ENCODE results near the gene KCNH2. TPM values are rescaled to one million over a fixed set of nuclear protein-coding genes. Genes with fewer than 3 reads are reported as not detected.

KCNH2 gene
- total and polyA plus RNA-seq, 2 experiments from 2014 or later, result 8.4 to 9.1 TPM

GRCh38 chr7:150898475-150899011 lies 79.6 kb downstream of the KCNH2 start:
- Histone ChIP-seq H3K27ac (no peak overlapping the region), H3K4me1 (ENCODE audit: insufficient read depth) (peaks cover 16% of the 10 kb centered on the region), H3K9me2 (replicated peaks; ENCODE audit: insufficient read depth) (no peaks in the 10 kb centered on the region), H3K4me3 (no peak overlapping the region), H4K20me1 (ENCODE audit: insufficient read depth, poor library complexity, severe bottlenecking) (no peaks in the 10 kb centered on the region), H3K9me3 (ENCODE audit: low read depth) (no peaks in the 10 kb centered on the region), H2AFZ (no peak overlapping the region), H3K36me3 (replicated peaks; ENCODE audit: insufficient read depth, low read depth) (no peaks in the 10 kb centered on the region), H3K4me2 (peak overlapping the region; percentile 36), H3K27me3 (peaks cover 21% of the 10 kb centered on the region), H3K79me2 (no peaks in the 10 kb centered on the region)
- WGBS (ENCODE audit: low lambda C conversion rate, missing lambda C conversion rate), result 18% methylated on average over 22 of the region's 22 CpGs
- TF ChIP-seq CTCF (IDR thresholded peaks at IDR 0.05; ENCODE audit: poor library complexity) (peak; percentile 92), EZH2 (IDR thresholded peaks at IDR 0.05; ENCODE audit: borderline replicate concordance) (no peak)
- peak; percentile 82 for DNase-seq (ENCODE audit: low spot score)

GRCh38 chr7:150897502-150898474 lies 80.3 kb downstream of the KCNH2 start:
- no peaks in the 10 kb centered on the region for H3K36me3 ChIP-seq (replicated peaks; ENCODE audit: insufficient read depth, low read depth)
- no peak overlapping the region for H3K4me3 ChIP-seq
- H3K27ac ChIP-seq, result no peak overlapping the region
- no peaks in the 10 kb centered on the region for H3K9me2 ChIP-seq (replicated peaks; ENCODE audit: insufficient read depth)
- H4K20me1 ChIP-seq (ENCODE audit: insufficient read depth, poor library complexity, severe bottlenecking), result no peaks in the 10 kb centered on the region
- no peaks in the 10 kb centered on the region for H3K9me3 ChIP-seq (ENCODE audit: low read depth)
- H3K27me3 ChIP-seq, result peaks cover 21% of the 10 kb centered on the region
- 71% methylated on average over 22 of the region's 22 CpGs for WGBS (ENCODE audit: low lambda C conversion rate, missing lambda C conversion rate)
- DNase-seq (ENCODE audit: low spot score), result no peak
- H3K4me1 ChIP-seq (ENCODE audit: insufficient read depth), result peaks cover 16% of the 10 kb centered on the region
- H3K4me2 ChIP-seq, result no peak overlapping the region
- no peak overlapping the region for H2AFZ ChIP-seq
- TF ChIP-seq EZH2phosphoT487 (IDR thresholded peaks at IDR 0.05; ENCODE audit: low read depth, severe bottlenecking, unreplicated experiment) (no peak), EZH2 (IDR thresholded peaks at IDR 0.05; ENCODE audit: borderline replicate concordance) (no peak), CTCF (IDR thresholded peaks at IDR 0.05; ENCODE audit: poor library complexity) (no peak)
- H3K79me2 ChIP-seq, result no peaks in the 10 kb centered on the region

GRCh38 chr7:150896562-150897209 lies 81.4 kb downstream of the KCNH2 start:
- WGBS (ENCODE audit: low lambda C conversion rate, missing lambda C conversion rate), result 81% methylated on average over 10 of the region's 10 CpGs
- Histone ChIP-seq H3K27ac (no peak overlapping the region), H4K20me1 (ENCODE audit: insufficient read depth, poor library complexity, severe bottlenecking) (no peaks in the 10 kb centered on the region), H3K79me2 (no peaks in the 10 kb centered on the region), H3K4me2 (no peak overlapping the region), H3K27me3 (peaks cover 21% of the 10 kb centered on the region), H3K9me2 (replicated peaks; ENCODE audit: insufficient read depth) (no peaks in the 10 kb centered on the region), H3K4me3 (no peak overlapping the region), H3K9me3 (ENCODE audit: low read depth) (no peaks in the 10 kb centered on the region), H3K4me1 (ENCODE audit: insufficient read depth) (peaks cover 13% of the 10 kb centered on the region), H2AFZ (no peak overlapping the region), H3K36me3 (replicated peaks; ENCODE audit: insufficient read depth, low read depth) (no peaks in the 10 kb centered on the region)
- DNase-seq (ENCODE audit: low spot score), result no peak
- TF ChIP-seq EZH2 (IDR thresholded peaks at IDR 0.05; ENCODE audit: borderline replicate concordance) (no peak), CTCF (IDR thresholded peaks at IDR 0.05; ENCODE audit: poor library complexity) (no peak), EZH2phosphoT487 (IDR thresholded peaks at IDR 0.05; ENCODE audit: low read depth, severe bottlenecking, unreplicated experiment) (no peak)

Data from hepatocyte (in vitro differentiated cells).